Transverse colon (tissue), 4 donors: ENCODE measurements around the gene GGACT. TPM values are rescaled to one million over a fixed set of nuclear protein-coding genes. Genes with fewer than 3 reads are reported as not detected.
A peak's percentile ranks its signal among the peaks of the same experiment; 100 is the strongest.

Experiments
- DNase-seq: peaks from one replicate; pipeline ENCODE4 v3.0.0-alpha.2; 2019
- H3K27ac ChIP-seq, 4 donors: fragments of 200-600 bp; sonication (generic); 2 replicates each; pipeline ENCODE4 v1.5.1; 2016 to 2018; ENCODE audit warnings: inconsistent platforms in 4 of 4
- H3K27me3 ChIP-seq: fragments of 200-600 bp; sonication (generic); 2 replicates; pipeline ENCODE4 v1.5.1; 2017; ENCODE audit warnings: inconsistent platforms
- H3K36me3 ChIP-seq, 4 donors: fragments of 200-600 bp; sonication (generic); 2 replicates each; pipeline ENCODE4 v1.5.1; 2017 to 2019; ENCODE audit warnings: inconsistent platforms in 4 of 4
- H3K4me1 ChIP-seq, 4 donors: fragments of 200-600 bp; sonication (generic); 2 replicates each; pipeline ENCODE4 v1.5.1; 2017 to 2020; ENCODE audit warnings: inconsistent platforms in 4 of 4
- H3K4me3 ChIP-seq, 4 donors: fragments of 200-600 bp; sonication (generic); 1 replicate in 1 of 4; 2 replicates in 3 of 4; pipeline versions ENCODE4 v1.5.1 to v1.6.1; 2017 to 2019; ENCODE audit warnings: inconsistent platforms in 4 of 4
- H3K9me3 ChIP-seq, 2 donors: fragments of 200-600 bp; sonication (generic); 2 replicates each; pipeline ENCODE4 v1.5.1; 2017 to 2019; ENCODE audit warnings: inconsistent platforms in 2 of 2
- CTCF ChIP-seq, 5 experiments: fragments of 200-600 bp in 3 of 5; fragments of 450-650 bp in 2 of 5; sonication (generic) in 3 of 5; IDR thresholded peaks; 1 replicate in 2 of 5; 2 replicates in 3 of 5; pipeline ENCODE4 v1.5.1; 2016 to 2017; ENCODE audit warnings: antibody characterized with exemption in 5 of 5, inconsistent platforms in 3 of 5, mild to moderate bottlenecking in 2 of 5, moderate library complexity in 1 of 5
- EP300 ChIP-seq: sonication (generic); formaldehyde crosslinking; IDR thresholded peaks from one replicate; pipeline ENCODE4 v1.6.1; 2017; ENCODE audit warnings: antibody characterized with exemption, low read depth
- POLR2A ChIP-seq: fragments of 450-650 bp; IDR thresholded peaks from one replicate; pipeline ENCODE4 v1.6.1; 2016; ENCODE audit warnings: antibody characterized with exemption, mild to moderate bottlenecking, moderate library complexity
- POLR2AphosphoS5 ChIP-seq, 3 donors: sonication (generic); formaldehyde crosslinking; IDR thresholded peaks; one replicate each; pipeline ENCODE4 v1.6.1; 2016; ENCODE audit warnings: antibody characterized with exemption in 3 of 3
- WGBS, 2 donors: methylation state at CpG; one replicate each; pipeline ENCODE4 v1.1.5; 2018; ENCODE audit warnings: low coverage in 1 of 2; 5-methylcytosine and 5-hydroxymethylcytosine counted together
- in situ Hi-C, 4 donors: fragments of 200-750 bp; cut with MboI; loops; one replicate each; pipeline versions ENCODE4 v1.15.0 to v1.15.1; 2017; ENCODE audit warnings: low sequenced_read_pairs in 3 of 4, low pct_ligation_motif_present in 1 of 4, low pct_unique_long_range_greater_than_20kb in 1 of 4
- intact Hi-C: fragments of 100-400 bp; cut with DNase I; formaldehyde crosslinking; loops from one replicate; pipeline ENCODE4 v1.15.1; 2023; ENCODE audit warnings: low total_unique reads
- total RNA-seq, 4 donors: library from RNA; depleted of rRNA; stranded (reverse); fragments of >200 nt; gene quantifications; one replicate each; pipeline ENCODE4 v1.1.0, GENCODE V29; 2016

Gene GGACT
- 1 to 10 TPM in 3 of 4 donors, not detected in 1; 6.4 to 9.2 (median 8.8) TPM for total RNA-seq

DNA sequence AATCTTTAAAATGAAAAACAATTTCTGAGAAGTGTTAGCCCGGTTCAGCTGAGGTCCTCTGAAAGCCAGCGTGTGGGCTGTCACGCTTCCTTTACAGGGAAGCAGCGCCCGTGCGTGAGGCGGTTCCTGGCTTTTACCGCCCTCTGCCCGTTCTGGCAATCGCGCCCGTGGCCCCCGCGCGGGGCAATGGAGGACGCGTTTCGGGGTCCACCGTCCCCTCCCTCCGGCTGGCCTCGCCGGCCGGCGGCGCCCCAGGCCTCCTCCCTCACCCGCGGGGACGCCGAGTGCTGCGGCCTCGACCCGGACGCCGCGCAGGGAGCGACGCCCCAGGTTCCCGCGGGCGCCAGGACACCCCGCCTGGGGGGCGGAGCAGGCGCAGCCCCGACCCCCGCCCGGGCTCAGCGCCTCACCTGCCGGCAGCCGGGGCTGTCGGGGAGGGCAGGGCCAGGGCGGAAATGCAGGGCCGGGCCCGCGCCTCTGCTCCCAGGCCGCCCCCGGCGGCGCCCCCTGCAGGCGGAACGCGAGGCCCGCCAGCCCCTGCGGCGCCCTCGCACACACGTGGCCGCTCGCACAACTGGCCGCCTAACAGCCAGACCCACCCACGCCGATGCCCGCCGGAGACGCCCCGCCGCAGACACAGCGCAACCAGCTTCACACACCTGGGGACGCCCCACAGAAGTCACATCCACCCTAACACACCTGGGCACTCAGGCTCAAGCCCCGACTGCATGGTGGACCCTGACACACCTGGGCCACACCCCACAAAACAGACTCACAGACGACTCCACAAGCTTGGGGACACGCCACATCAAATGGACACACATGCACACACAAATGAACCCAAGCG lies at the start of gene GGACT:
TSS of gene GGACT (minus strand) at position 459 of the 847 bp plus-strand sequence. CDS start 56,198 bp downstream, outside the sequence.
- 16% methylated on average over 39 of the region's 82 CpGs; no CpG with 5 or more reads in 1 of the 2 donors for whole genome bisulfite sequencing, 2 donors
- in situ Hi-C loops (no loop called here), intact Hi-C loops (no loop called here)
- H3K36me3 ChIP-seq, result no peaks in the 10 kb centered on the region
- H3K4me1 ChIP-seq, result peaks cover 0 to 7% (median 6%) of the 10 kb centered on the region in 4 donors
- peak within 1 kb of the TSS; percentile 73 to 83 (median 79) for H3K27ac ChIP-seq
- no peak for TF ChIP-seq POLR2AphosphoS5 (IDR thresholded peaks at IDR 0.05)
- peak; percentile 30 to 86 (median 71) for TF ChIP-seq CTCF (IDR thresholded peaks at IDR 0.05)
- H3K27me3 ChIP-seq, result no peaks in the 10 kb centered on the region
- no peaks in the 10 kb centered on the region for H3K9me3 ChIP-seq
- peak; percentile 84 for DNase-seq
- peak within 1 kb of the TSS; percentile 48 to 88 (median 74) for H3K4me3 ChIP-seq

DNA sequence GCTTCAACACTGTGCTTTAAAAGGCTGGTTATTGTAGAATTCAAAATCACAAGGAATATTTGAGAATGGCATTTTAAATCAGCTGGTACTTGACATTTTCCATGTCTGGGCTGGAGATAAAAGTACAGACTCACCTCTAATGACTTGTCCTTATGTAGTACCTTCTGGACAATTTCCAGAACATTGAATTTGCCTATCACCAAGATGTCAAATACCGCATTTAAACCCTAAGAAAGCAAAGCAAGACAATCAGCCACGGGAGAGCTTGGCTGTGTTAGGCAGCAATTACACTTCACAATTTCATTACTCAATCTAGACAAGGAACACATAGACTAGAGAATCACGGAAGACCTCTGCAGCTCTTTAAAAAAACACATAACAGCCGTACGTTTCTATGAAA lies 49.2 kb upstream of the GGACT start:
- 87 to 100% methylated on average over 3 to 5 of the region's 5 CpGs for WGBS, 2 donors

DNA sequence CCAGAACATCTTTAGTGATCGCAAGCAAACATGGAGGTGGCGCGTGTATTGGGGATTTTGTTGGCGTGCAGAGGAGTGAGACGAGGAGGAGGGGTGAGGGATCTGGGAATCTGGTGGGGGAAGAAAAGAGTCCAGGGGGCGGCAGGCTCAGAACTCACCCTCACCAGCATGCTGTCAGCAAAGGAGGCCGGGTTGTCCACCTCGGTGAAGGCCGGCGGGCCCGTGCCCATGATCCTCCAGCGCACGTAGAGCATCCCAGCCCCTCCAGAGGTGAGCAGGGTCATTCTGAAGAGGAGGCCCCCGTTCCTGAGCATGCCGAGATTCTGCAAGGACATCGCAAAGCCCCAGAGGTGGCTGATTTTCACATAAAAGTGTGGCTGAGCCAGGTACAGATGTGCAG lies 48.8 kb upstream of the GGACT start:
- H3K27ac ChIP-seq, result no peak overlapping the region
- no peaks in the 10 kb centered on the region for H3K9me3 ChIP-seq
- intact Hi-C loops (no loop called here), in situ Hi-C loops (no loop called here)
- H3K4me1 ChIP-seq, result no peaks in the 10 kb centered on the region
- H3K36me3 ChIP-seq, result peaks cover 0 to 14% (median 6%) of the 10 kb centered on the region in 4 donors
- no peak overlapping the region for H3K4me3 ChIP-seq
- 93 to 97% methylated on average over 8 to 16 of the region's 16 CpGs for WGBS, 2 donors
- H3K27me3 ChIP-seq, result no peaks in the 10 kb centered on the region
- DNase-seq, result no peak
- TF ChIP-seq CTCF (IDR thresholded peaks at IDR 0.05) (no peak), EP300 (no peak), POLR2AphosphoS5 (IDR thresholded peaks at IDR 0.05) (no peak), POLR2A (no peak)

More for the DNA sequence above, 49.2 kb upstream of the GGACT start:
- DNase-seq, result no peak
- intact Hi-C loops (no loop called here), in situ Hi-C loops (no loop called here)
- H3K9me3 ChIP-seq, result no peaks in the 10 kb centered on the region
- H3K27me3 ChIP-seq, result no peaks in the 10 kb centered on the region
- TF ChIP-seq CTCF (IDR thresholded peaks at IDR 0.05) (no peak), POLR2AphosphoS5 (IDR thresholded peaks at IDR 0.05) (no peak), POLR2A (no peak), EP300 (no peak)
- H3K36me3 ChIP-seq, result peaks cover 0 to 14% (median 6%) of the 10 kb centered on the region in 4 donors
- H3K4me1 ChIP-seq, result no peaks in the 10 kb centered on the region
- H3K4me3 ChIP-seq, result no peak overlapping the region
- H3K27ac ChIP-seq, result no peak overlapping the region

DNA sequence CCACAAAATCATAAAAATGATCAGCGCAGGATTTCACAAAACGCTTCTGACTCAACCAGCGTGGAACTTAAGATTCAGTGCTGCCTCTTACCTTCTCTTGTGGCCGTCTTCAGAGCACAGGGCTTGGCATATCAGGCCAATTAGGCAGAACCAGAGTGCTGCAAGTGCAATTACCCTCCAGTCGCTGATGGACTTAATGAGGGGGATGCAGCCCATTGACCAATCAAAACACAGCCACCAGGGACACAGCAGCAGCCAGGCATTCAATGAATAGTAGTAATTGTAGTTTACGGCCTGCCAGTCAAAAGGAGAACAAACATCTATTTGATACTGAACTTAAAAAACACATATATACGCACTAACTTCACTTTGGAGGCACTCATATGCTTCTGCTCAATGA lies 47.9 kb upstream of the GGACT start:
- no peaks in the 10 kb centered on the region for H3K9me3 ChIP-seq
- in situ Hi-C loops, result no loop called here
- TF ChIP-seq POLR2AphosphoS5 (IDR thresholded peaks at IDR 0.05) (no peak), CTCF (IDR thresholded peaks at IDR 0.05) (no peak)
- intact Hi-C loops, result no loop called here
- H3K36me3 ChIP-seq, result peaks cover 0 to 14% (median 3%) of the 10 kb centered on the region in 4 donors
- 93 to 95% methylated on average over 2 to 7 of the region's 7 CpGs for WGBS, 2 donors
- H3K4me3 ChIP-seq, result no peak overlapping the region
- H3K27me3 ChIP-seq, result no peaks in the 10 kb centered on the region
- no peak overlapping the region for H3K27ac ChIP-seq
- H3K4me1 ChIP-seq, result no peaks in the 10 kb centered on the region
- no peak for DNase-seq
